Measurements from ENCODE around the gene PTPRO.
"Not testable (repeated sequence)": the region's sequence is repeated elsewhere in the genome, so short reads cannot be mapped to it uniquely, and the experiment has no call there.

PTPRO gene

GRCh38 chr12:15613981-15614380 is 291.7 kb downstream of the PTPRO start:
- no peak for DNase-seq

GRCh38 chr12:15616495-15616894 is 294.2 kb downstream of the PTPRO start:
- DNase-seq = not testable (repeated sequence)

GRCh38 chr12:15620741-15621539 is 298.6 kb downstream of the PTPRO start:
- DNase-seq = no peak

- no peak for DNase-seq
These were observed 302.8 kb downstream of the PTPRO start for GRCh38 chr12:15625075-15625474.

- no peak for DNase-seq
These were observed 306.0 kb downstream of the PTPRO start for GRCh38 chr12:15627995-15628945.

GRCh38 chr12:15629108-15629507 is 306.8 kb downstream of the PTPRO start:
- peak; percentile 50 for DNase-seq

GRCh38 chr12:15629761-15630160 is 307.5 kb downstream of the PTPRO start:
- no peak for DNase-seq

GRCh38 chr12:15631007-15631715 is 308.9 kb downstream of the PTPRO start:
- no peak for DNase-seq

GRCh38 chr12:15632708-15633107 is 310.4 kb downstream of the PTPRO start:
- DNase-seq = no peak

- no peak for DNase-seq
These were observed 310.9 kb downstream of the PTPRO start for GRCh38 chr12:15633201-15633600.

GRCh38 chr12:15634010-15634683 is 311.8 kb downstream of the PTPRO start:
- DNase-seq = no peak

- no peak for DNase-seq
These were observed 314.0 kb downstream of the PTPRO start for GRCh38 chr12:15636060-15636890.

- DNase-seq = no peak
These were observed 315.9 kb downstream of the PTPRO start for GRCh38 chr12:15638231-15638630.

GRCh38 chr12:15644700-15645099 is 322.4 kb downstream of the PTPRO start:
- DNase-seq = no peak

GRCh38 chr12:15646581-15646980 is 324.3 kb downstream of the PTPRO start:
- no peak for DNase-seq

Measured in right forelimb (tissue), 1 donor.